ENCODE results near the gene GPANK1. TPM values are rescaled to one million over a fixed set of nuclear protein-coding genes. Genes with fewer than 3 reads are reported as not detected.

GPANK1 gene
- 7.0 and 12.0 TPM in 2 replicates for total RNA-seq

DNA sequence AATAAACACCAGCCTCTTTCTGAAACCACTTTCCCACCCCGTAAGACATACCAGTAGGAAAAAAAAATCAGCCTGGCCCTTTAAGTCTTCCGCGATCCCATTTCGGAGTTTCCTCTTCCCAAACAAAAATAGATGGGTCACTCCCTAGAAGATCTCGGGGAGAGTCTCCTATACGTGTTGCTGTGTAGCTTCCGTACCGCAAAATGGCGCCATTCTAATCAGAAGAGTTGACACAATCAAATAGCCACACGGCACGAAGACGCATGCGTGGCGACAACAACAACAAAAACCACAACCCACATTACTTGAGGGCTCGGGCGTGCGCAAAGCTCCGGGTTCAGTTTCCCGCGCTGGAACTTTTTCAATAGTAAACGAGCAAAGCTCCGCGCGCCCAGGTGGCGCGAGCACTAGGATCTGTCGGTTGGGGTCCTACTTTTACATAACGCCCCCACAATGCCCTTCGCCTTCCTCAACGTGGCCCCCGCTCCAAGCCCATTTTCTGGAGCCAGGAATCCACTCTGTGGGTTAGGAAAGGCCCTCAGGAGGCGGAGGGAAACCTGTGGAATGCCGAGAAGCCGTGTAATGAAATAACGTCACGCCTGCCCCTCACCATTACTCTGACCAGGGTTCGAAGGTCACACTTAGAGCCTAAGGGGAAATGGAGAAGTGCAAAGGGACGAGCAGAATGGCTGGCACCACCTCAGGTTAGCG lies at the start of gene GPANK1:
GPANK1 (minus strand) TSS at position 208 of the 711 bp plus-strand sequence. CDS start 519 bp downstream, outside the sequence.

DNA sequence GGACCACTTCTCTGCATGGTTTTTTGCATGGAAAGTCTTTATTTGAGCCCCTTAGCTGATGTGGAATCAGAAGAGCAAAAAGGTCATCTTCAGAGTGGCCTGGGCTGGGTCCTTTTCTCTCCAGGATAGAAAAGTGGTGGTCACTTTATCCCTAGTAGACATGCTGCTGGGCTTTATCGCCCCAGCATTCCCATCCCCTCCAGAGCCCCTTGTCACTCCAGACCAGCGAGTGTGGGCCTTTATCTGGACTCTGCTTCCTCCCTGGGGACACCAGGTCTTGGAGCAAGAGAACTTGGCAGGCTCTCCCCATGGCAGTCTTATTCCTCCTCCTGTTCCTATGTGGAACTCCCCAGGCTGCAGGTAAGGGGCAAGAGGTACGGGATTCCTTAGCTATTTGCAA lies 41.8 kb upstream of the GPANK1 start, which contains the start of gene LY6G6F:
LY6G6F (plus strand) TSS at position 268 of the 400 bp plus-strand sequence; CDS start at position 309, 41 bp downstream.

DNA sequence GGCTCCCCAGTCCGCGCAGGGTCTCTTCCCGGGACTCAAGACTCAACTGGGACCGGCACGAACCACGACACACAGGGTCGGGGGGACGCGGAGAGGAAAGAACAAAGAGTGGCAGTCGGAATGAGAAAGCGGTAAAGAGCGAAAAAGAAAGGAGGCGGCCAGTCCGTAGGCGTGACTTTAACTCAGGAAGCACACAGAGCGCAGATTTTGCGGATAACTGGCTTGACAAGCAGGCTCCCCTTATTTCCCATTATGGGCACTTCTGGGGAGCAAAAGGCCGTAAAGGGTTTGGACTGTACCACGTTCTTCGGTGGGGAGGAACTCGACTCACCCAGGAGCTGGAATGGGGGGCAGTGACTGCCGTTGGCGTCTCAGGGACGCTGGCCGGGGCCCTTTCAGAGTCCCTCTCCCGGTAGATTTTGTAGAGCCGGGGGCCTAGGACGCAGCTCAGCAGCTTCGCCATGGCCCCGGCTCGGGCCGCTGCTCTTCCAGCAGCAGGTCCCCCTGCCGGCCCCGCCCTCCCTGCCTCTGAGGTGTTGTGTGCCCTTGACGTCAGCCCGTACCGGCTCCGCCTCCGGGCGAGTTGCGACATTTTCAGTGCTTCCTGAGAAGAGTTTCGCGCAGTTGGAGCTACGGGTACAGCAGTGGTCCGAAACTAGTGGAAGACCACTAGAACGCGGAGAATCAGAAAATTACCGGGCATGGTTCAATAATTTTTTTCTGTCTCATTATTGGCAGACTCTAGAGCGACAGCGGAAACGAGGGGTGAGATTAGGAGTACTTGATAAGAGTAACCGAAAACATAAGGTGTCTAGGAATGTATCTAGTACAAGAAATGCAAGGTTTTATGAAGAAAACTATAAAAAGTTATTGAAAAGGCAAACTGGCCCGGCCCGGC lies 38.3 kb upstream of the GPANK1 start, which contains the start of gene ABHD16A:
ABHD16A (minus strand) TSS at position 506 of the 898 bp plus-strand sequence; CDS start at position 463, 43 bp downstream.

DNA sequence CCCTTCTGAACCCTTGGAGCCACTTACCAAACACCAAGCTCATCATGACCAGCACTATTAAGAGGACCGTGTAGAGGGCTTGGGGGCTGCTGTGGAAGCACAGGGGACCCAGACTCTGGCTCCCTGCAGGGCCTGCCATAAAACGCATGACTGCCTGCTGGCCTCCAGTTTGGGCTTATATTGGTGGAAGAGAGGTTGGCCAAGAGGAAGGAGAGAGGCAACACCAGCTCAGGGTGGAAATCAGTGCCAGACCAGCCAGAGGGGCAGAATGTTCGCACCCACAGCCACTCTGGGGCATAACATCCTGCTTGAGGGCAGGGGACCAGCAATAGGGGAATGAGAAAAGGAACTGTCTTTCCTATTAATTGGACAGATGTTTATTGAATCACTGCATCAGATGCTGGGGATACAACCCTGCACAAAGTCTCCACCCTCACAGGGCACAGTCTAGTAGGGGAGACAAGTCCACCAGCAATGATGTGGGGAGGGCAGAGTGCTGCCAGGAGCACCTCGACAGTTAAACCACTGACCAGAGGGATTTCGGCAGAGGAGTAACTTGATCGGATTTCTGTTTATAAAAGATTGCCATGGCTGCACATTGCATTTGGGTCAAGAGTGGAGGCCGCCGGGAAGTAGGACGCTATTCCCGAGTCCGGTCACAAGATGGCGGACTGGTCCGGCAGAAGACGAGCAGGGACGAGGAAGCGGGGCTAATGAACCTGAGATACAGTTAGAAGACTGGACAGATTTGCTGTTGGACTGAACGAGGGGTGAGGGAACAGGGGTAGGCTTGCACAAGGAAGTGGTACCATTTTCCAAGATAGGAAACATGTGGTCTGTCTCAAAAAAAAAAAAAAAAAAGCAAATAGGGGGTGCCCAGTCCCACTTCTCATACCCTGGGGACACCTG lies 15.7 kb upstream of the GPANK1 start, which contains the start of gene LY6G5C:
LY6G5C (minus strand) TSS at position 842 of the 909 bp plus-strand sequence; CDS start at position 148, 694 bp downstream.

DNA sequence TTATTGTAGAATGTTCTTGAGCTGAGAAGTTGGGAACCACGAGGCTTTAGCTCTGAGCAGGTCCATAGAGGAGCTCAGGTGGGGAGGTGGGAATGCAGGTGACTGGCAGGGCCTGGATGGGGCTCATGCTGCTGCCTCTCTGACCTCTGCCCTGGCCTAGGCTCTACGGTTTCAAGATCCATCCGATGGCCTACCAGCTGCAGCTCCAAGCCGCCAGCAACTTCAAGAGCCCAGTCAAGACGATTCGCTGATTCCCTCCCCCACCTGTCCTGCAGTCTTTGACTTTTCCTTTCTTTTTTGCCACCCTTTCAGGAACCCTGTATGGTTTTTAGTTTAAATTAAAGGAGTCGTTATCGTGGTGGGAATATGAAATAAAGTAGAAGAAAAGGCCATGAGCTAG lies 4.9 kb upstream of the GPANK1 start, which contains the start of gene LY6G5B:
LY6G5B (plus strand) TSS at position 301 of the 400 bp plus-strand sequence. CDS start 975 bp downstream, outside the sequence.

DNA sequence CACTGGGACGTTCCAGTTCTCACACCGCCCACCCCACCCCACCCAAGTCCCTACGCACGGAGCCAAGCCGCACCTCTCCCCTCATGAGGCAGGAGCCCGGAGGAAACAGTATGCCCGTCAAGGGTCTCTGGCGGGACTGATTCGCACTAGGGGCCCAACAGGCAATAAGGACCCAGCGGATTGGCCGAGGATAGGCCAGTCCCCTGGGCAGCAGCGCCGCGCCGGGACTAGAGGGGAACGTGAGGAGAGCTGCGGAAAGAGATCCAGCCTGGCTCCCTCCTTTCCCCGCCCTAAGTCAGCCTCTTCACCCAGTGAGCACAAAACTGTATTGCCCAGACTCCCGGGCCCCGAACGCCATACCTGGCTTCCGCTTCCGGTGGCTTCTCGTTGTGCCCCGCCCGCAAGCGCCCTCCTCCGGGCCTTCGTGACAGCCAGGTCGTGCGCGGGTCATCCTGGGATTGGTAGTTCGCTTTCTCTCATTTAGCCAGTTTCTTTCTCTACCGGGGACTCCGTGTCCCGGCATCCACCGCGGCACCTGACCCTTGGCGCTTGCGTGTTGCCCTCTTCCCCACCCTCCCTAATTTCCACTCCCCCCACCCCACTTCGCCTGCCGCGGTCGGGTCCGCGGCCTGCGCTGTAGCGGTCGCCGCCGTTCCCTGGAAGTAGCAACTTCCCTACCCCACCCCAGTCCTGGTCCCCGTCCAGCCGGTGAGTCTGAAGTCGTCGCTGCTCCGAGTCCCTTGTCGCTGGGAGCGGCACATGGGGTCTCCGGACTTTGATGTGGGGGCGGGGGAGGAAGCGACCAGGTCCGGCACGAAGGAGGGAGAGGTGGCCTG lies 922 bp upstream of the GPANK1 start, which contains the start of gene CSNK2B:
CSNK2B (plus strand) TSS at position 580 of the 836 bp plus-strand sequence. CDS start 752 bp downstream, outside the sequence.

DNA sequence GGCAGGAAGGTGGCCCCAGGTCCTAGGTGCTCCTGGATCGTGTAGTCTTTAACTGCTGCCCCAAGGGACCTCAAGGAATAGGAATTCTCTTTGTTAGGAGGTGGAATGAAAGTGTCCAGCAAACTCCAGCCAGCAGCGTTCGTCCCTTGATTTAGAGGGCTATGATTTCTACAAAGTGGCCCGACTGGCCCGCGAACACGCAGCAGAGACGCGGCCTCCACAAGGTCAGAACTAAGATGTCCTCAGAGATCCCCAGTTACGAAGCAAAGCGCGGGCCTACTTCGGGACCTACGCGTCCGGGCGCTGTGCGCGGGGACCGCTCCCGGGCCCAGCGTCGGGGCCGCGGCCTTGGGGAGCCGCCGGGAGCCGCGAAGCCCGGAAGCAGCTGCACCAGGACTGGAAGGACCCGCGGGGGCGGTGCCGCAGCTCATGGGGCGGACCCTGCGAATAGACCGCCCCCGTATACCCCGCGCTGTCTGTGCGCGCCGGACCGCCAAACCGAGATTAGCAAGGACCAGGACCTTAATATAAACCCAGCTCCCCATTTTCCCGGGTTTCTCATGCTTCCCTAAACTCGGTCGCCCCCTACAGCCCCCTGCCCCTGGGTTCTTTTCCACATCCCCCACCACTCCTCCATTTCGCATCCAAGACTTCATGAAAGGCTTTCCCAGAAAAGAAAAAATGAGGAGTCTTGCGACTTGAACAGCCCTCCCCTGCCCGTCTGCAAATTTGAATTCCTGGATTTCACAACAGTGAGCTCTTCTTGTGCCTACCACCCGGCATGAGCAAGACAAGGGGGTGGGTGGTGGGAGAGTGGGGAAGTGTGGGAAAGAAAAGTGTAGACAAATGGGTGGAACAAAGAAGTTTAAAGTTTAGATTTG lies 4.2 kb downstream of the GPANK1 start, which contains the start of gene C6orf47:
C6orf47 (minus strand) TSS at position 398 of the 881 bp plus-strand sequence. CDS start 831 bp downstream, outside the sequence.

DNA sequence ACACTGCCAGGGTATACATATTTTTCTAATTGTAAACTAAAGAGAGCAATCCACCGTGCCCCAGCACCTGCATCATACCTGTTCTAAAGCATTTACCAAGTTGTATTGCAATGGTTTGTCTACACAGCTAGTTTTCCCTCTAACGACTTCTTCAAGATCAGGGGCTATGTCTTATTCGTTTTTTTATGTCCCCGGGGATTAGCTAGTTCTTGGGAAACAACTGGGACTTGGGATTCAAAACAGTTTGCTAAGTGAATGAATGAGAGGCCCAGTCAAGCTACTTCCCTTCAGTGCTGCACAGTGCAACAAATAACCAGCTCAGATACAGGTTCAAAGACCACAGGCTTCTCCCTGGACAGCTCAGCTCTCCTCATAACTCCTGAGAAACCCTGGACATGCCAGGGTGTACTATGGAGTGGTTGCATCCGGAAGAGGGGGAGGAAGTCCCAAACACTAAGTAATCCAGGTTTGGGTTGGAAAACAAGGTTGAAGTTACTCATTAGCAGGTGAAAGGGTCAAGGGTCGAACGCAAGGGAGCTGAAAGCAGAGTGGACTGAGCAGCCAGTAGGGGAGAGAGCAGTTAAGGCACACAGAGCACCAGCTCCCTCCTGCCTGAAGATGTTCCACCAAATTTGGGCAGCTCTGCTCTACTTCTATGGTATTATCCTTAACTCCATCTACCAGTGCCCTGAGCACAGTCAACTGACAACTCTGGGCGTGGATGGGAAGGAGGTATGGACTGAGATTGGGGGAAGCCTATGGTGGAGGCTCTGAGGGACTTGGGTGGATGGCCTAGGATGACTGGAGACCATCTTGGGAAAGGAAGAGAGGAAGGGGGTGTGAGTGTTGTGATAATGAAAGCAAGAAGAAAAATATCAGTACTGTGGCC lies 9.2 kb downstream of the GPANK1 start, which contains the start of gene APOM:
APOM (plus strand) TSS at position 546 of the 889 bp plus-strand sequence; CDS start at position 619, 73 bp downstream.

DNA sequence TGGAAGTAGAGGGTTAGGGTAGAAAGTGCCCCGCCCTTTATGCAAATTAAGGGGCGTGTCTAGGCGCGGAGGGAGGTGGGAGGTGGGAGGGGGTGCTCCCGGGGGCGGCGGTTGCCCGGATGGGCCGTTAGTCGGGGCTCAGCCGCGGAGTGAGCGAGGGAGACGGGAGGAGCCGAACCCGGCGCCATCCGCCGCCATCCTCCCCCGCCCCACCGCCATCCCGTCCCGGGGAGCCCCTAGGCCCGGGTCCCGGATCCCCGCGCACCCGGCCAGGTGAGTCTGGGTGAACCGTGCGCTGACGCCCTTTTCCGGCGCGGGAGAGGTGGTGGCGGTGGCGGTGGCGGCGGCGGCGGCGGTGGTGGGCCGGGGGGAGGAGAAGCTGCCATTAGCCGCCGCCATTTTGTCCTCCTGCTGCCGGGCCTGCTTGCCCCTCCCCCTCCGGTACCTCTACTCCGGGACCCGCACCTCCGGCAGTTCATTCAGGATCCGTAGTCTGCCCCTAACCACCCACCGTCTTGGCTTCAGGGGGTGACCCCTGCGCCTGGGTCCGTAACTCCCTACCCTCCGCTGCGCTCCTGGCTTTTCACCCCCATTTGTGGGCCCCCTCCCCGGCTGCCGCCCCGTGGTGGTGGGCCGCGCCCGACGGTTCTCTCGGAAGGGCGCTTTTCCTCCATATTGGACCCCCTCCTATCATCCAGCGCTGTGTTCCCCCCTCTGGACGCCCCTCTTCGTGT lies 44.0 kb downstream of the GPANK1 start, which contains the start of gene PRRC2A:
PRRC2A (plus strand) TSS at position 130 of the 734 bp plus-strand sequence. CDS start 2,075 bp downstream, outside the sequence.

DNA sequence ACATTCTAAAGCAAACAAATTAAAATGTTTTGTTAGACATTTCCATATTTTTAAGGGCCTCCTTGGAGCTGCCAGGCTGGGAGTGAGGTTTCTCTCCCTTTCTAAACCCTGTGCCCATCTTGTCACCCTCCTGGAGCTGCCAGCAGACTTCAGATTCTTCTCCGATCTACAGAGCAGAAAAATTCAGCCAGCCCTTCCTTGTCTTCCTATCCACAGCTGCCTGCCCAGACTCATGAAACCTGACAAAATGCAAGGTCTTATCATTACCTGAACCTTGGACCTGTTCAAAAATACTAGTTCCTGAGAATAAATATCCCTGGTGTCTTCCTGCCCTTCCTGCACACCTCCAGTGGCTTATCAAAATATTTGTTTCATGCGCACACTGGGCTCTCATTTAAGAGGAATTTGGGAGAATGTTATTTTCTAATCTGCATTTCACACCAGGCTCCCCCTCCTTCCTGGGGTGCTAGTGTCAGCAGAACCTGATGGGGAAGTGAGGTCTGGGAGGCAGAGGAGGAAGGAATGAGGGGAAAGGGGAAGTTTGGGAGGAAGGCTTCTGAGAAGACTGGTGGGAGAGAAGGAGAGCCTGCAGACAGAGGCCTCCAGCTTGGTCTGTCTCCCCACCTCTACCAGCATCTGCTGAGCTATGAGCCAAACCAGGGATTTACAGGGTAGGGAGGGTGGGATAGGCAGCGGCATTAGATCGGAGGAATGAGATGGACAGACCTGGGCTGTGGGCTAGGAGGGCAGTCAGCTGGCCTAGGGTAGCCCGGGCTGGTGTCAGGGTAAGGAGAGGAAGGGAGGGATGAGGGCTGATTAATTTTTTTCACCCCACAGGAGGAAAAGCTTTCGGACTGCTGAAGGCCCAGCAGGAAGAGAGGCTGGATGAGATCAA lies 49.9 kb downstream of the GPANK1 start, which contains the start of gene AIF1:
AIF1 (plus strand) TSS at position 551 of the 895 bp plus-strand sequence; CDS start at position 647, 96 bp downstream.

Other genes with a start within 250 kb of the GPANK1 start
- gene MICB, start 166.9 kb downstream of the GPANK1 start, total RNA-seq = 4.7 and 9.9 TPM in 2 replicates
- gene MCCD1, start 136.0 kb downstream of the GPANK1 start, total RNA-seq = not detected in 2 replicates
- gene DDX39B, start 123.0 kb downstream of the GPANK1 start, total RNA-seq = 279 and 313 TPM in 2 replicates
- 0.21 and 1.2 TPM in 2 replicates for gene ATP6V1G2, start 118.4 kb downstream of the GPANK1 start, total RNA-seq
- 43.6 and 54.6 TPM in 2 replicates for gene NFKBIL1, start 117.4 kb downstream of the GPANK1 start, total RNA-seq
- gene LTA, start 92.7 kb downstream of the GPANK1 start, total RNA-seq = not detected in 2 replicates
- 4.3 TPM in 1 of 2 replicates, not detected in the other for gene TNF, start 89.4 kb downstream of the GPANK1 start, total RNA-seq
- 6.7 TPM in 1 of 2 replicates, not detected in the other for gene LTB, start 82.6 kb downstream of the GPANK1 start, total RNA-seq
- gene LST1, start 78.7 kb downstream of the GPANK1 start, total RNA-seq = not detected in 2 replicates
- gene NCR3, start 72.0 kb downstream of the GPANK1 start, total RNA-seq = not detected in 2 replicates
- gene AIF1, start 49.8 kb downstream of the GPANK1 start, total RNA-seq = not detected in 2 replicates
- 23.6 and 35.6 TPM in 2 replicates for gene PRRC2A, start 44.3 kb downstream of the GPANK1 start, total RNA-seq
- 128 and 161 TPM in 2 replicates for gene BAG6, start 12.3 kb downstream of the GPANK1 start, total RNA-seq
- gene APOM, start 9.1 kb downstream of the GPANK1 start, total RNA-seq = 0.96 and 1.3 TPM in 2 replicates
- gene C6orf47, start 4.2 kb downstream of the GPANK1 start, total RNA-seq = 26.7 and 27.1 TPM in 2 replicates
- gene CSNK2B, start 1.1 kb upstream of the GPANK1 start, total RNA-seq = 84.2 and 103 TPM in 2 replicates
- gene LY6G5B, start 5.0 kb upstream of the GPANK1 start, total RNA-seq = under 0.01 and 0.43 TPM in 2 replicates
- gene LY6G5C, start 16.1 kb upstream of the GPANK1 start, total RNA-seq = not detected in 2 replicates
- gene ABHD16A, start 38.3 kb upstream of the GPANK1 start, total RNA-seq = 25.2 and 40.2 TPM in 2 replicates
- not detected in 2 replicates for gene LY6G6F, start 41.9 kb upstream of the GPANK1 start, total RNA-seq
- gene LY6G6D, start 50.4 kb upstream of the GPANK1 start, total RNA-seq = not detected in 2 replicates
- not detected in 2 replicates for gene LY6G6C, start 56.7 kb upstream of the GPANK1 start, total RNA-seq
- not detected in 2 replicates for gene MPIG6B, start 58.4 kb upstream of the GPANK1 start, total RNA-seq
- 11.5 and 45.8 TPM in 2 replicates for gene DDAH2, start 64.3 kb upstream of the GPANK1 start, total RNA-seq
- gene CLIC1, start 71.5 kb upstream of the GPANK1 start, total RNA-seq = 454 and 1,059 TPM in 2 replicates
- 4.3 and 5.8 TPM in 2 replicates for gene MSH5, start 75.0 kb upstream of the GPANK1 start, total RNA-seq
- gene SAPCD1, start 97.7 kb upstream of the GPANK1 start, total RNA-seq = not detected in 2 replicates
- gene VWA7, start 112.3 kb upstream of the GPANK1 start, total RNA-seq = 0.43 and 0.48 TPM in 2 replicates
- 61.0 and 64.8 TPM in 2 replicates for gene VARS1, start 130.8 kb upstream of the GPANK1 start, total RNA-seq
- 34.2 and 39.0 TPM in 2 replicates for gene LSM2, start 142.0 kb upstream of the GPANK1 start, total RNA-seq
- gene HSPA1L, start 150.3 kb upstream of the GPANK1 start, total RNA-seq = 0.64 and 0.72 TPM in 2 replicates
- gene HSPA1A, start 150.5 kb upstream of the GPANK1 start, total RNA-seq = 124 and 172 TPM in 2 replicates
- gene HSPA1B, start 162.7 kb upstream of the GPANK1 start, total RNA-seq = 268 TPM in 2 replicates
- 70.3 and 75.4 TPM in 2 replicates for gene NEU1, start 197.8 kb upstream of the GPANK1 start, total RNA-seq
- gene SLC44A4, start 214.0 kb upstream of the GPANK1 start, total RNA-seq = 3.8 and 8.2 TPM in 2 replicates
- 25.6 and 28.4 TPM in 2 replicates for gene EHMT2, start 232.7 kb upstream of the GPANK1 start, total RNA-seq
- gene ZBTB12, start 237.1 kb upstream of the GPANK1 start, total RNA-seq = 0.72 and 3.0 TPM in 2 replicates

Measured in tracheal epithelial cell (primary cell).